ENCODE results near the gene CLGN. TPM values are rescaled to one million over a fixed set of nuclear protein-coding genes. Genes with fewer than 3 reads are reported as not detected.

Gene CLGN
- total and polyA plus RNA-seq, 2 of the 13 experiments (the other 11 are each of a cell fraction or from before 2014, with no cell fraction given) = 7.2 to 17.0 TPM

GRCh38 chr4:140373328-140374129, 53.9 kb downstream of the CLGN start, which contains the start of gene SCOC (continued):
- TF ChIP-seq MZF1 (CRISPR knock-in tag; IDR thresholded peaks at IDR 0.05; ENCODE audit: borderline replicate concordance) = no peak
- TF ChIP-seq ZFY (CRISPR knock-in tag; IDR thresholded peaks at IDR 0.05) = peak; percentile 99
- TF ChIP-seq DRAP1 (CRISPR knock-in tag; IDR thresholded peaks at IDR 0.05) = peak; percentile 82
- 0 out of 2 replicates have a peak, but pooled peaks have one; percentile 53 for TF ChIP-seq PAWR (CRISPR knock-in tag; IDR thresholded peaks at IDR 0.05; ENCODE audit: borderline replicate concordance)
- peak in 1 of 2 experiments; percentile 82; a peak in 3 of 4 replicates for TF ChIP-seq POLR2A (IDR thresholded peaks at IDR 0.05; ENCODE audit: insufficient read depth in 1 of 2, low read depth in 2 of 2, low read length in 2 of 2)
- TF ChIP-seq SIX1 (CRISPR knock-in tag; IDR thresholded peaks at IDR 0.05; ENCODE audit: borderline replicate concordance) = no peak; the same call in 1 of the 2 replicates
- TF ChIP-seq HNF4G (IDR thresholded peaks at IDR 0.05; ENCODE audit: borderline replicate concordance, low read depth, low read length) = 0 out of 2 replicates have a peak, but pooled peaks have one; percentile 24
- no peak for TF ChIP-seq HNF4G (CRISPR knock-in tag; IDR thresholded peaks at IDR 0.05; ENCODE audit: borderline replicate concordance, low read depth)
- peak; percentile 1 for TF ChIP-seq TEAD3 (CRISPR knock-in tag; optimal IDR thresholded peaks at IDR 0.05; ENCODE audit: borderline replicate concordance)
- peak; percentile 85; the same call in 1 of the 2 replicates for TF ChIP-seq DZIP1 (CRISPR knock-in tag; IDR thresholded peaks at IDR 0.05)
- peak; percentile 93 for TF ChIP-seq ZNF543 (CRISPR knock-in tag; IDR thresholded peaks at IDR 0.05)
- peak; percentile 89; the same call in 1 of the 2 replicates for TF ChIP-seq ZSCAN31 (CRISPR knock-in tag; IDR thresholded peaks at IDR 0.05; ENCODE audit: low read depth)
- peak; percentile 57 for TF ChIP-seq ZNF143 (CRISPR knock-in tag; IDR thresholded peaks at IDR 0.05)
- peak; percentile 76 for TF ChIP-seq RXRA (CRISPR knock-in tag; IDR thresholded peaks at IDR 0.05)
- peak; percentile 80 for TF ChIP-seq POGK (CRISPR knock-in tag; conservative IDR thresholded peaks at IDR 0.05)
- 0 out of 2 replicates have a peak, but pooled peaks have one; percentile 40 for TF ChIP-seq HNRNPL (IDR thresholded peaks at IDR 0.05; ENCODE audit: low read depth, low read length)
- peak; percentile 43; the same call in 1 of the 2 replicates for TF ChIP-seq BCL6 (CRISPR knock-in tag; IDR thresholded peaks at IDR 0.05)
- TF ChIP-seq ZNF280B (CRISPR knock-in tag; IDR thresholded peaks at IDR 0.05; ENCODE audit: borderline replicate concordance) = peak; percentile 94
- peak; percentile 85 for TF ChIP-seq HOXD1 (CRISPR knock-in tag; IDR thresholded peaks at IDR 0.05)
- TF ChIP-seq ZNF446 (CRISPR knock-in tag; IDR thresholded peaks at IDR 0.05) = no peak
- no peak for TF ChIP-seq ZBTB49 (CRISPR knock-in tag; IDR thresholded peaks at IDR 0.05; ENCODE audit: borderline replicate concordance)
